HG03571 (cell line): Measurements from ENCODE around the gene MRM2.

ENCODE experiments used
- ATAC-seq: cut with Tn5 transposase; IDR thresholded peaks from one replicate; pipeline ENCODE4 v1.9.1; 2021; ENCODE audit not compliant: unreplicated experiment

MRM2 gene

DNA sequence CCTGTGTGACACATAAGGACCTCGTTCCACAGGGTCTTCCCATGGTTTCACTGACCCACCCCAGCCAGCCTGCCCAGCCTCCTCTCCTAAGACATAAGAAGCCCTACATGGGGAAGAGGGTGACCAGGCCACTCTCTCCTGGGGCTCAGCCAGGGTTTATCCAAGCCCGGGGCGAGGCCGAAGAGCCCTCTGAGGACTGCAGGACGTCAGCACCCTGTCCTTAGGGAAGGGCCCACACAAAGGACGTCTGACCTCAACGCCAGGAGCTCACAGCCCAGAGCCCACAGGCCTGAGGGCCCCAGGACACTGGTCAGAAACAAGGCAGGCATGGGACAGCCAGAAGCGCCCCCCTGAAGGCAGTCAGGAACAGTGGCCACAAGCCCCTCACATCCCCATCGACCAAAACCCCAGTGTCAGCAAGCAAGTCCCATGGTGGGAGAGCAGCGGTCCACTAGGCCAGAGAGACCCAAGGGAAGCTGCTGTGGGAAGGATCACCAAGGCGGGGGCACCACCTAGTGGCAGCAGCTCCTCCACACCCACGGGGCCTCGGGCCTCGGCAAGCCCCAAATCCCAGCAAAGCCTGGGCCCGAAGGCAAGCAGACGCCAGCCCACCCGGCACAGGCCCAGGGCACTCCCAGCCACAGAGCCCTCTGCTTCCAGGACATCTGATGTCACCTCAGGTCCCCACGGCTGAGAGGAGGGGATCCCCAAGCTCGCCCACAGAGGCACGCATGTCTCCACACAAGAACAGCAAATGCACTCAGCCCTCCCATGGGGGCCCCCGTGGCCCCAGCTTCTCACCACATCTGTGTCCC lies 32.7 kb downstream of the MRM2 start:
- ATAC-seq, result peak; percentile 60

DNA sequence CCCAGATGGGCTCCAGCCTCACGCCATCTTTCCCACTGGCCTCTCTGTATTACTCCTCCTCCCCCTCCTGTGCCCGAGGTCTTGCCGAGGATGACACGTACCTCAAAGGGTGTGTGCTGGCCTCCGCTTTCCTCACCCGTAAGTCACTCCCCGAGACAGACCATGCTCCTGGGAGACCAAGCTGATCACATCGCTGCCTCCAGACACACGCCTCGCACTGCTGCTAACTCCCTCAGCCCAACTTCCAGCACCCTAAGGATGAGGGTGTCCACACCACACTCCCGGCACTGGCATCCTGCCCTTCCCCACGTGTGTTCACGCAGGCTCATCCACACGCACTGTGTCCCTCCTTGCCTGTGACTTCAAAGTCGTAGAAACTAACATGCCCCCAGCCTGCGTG lies 33.3 kb downstream of the MRM2 start:
- no peak for ATAC-seq

- ATAC-seq, result no peak
Observed at GRCh38 chr7:2205036-2205780, 36.8 kb downstream of the MRM2 start.

DNA sequence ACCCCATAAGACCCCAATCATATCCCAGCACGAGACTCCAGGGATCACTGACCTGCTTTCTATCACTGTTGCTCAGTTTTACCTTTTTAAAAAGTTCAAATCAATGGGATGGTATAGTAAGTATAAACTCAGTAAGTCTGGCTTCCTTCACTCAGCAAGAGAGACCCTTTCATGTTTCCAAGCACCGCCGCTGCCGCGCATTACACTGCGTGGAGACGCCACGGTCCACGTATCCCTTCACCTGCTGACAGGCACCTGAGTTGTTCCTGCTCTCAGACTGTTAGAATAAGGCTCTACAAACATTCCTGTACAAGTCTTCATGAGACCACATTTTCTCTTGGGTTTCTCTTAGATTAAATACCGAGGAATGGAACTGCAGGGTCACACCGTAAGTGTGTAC lies 37.6 kb downstream of the MRM2 start:
- ATAC-seq, result no peak

GRCh38 chr7:2203766-2204300 lies 38.2 kb downstream of the MRM2 start:
- ATAC-seq, result no peak

DNA sequence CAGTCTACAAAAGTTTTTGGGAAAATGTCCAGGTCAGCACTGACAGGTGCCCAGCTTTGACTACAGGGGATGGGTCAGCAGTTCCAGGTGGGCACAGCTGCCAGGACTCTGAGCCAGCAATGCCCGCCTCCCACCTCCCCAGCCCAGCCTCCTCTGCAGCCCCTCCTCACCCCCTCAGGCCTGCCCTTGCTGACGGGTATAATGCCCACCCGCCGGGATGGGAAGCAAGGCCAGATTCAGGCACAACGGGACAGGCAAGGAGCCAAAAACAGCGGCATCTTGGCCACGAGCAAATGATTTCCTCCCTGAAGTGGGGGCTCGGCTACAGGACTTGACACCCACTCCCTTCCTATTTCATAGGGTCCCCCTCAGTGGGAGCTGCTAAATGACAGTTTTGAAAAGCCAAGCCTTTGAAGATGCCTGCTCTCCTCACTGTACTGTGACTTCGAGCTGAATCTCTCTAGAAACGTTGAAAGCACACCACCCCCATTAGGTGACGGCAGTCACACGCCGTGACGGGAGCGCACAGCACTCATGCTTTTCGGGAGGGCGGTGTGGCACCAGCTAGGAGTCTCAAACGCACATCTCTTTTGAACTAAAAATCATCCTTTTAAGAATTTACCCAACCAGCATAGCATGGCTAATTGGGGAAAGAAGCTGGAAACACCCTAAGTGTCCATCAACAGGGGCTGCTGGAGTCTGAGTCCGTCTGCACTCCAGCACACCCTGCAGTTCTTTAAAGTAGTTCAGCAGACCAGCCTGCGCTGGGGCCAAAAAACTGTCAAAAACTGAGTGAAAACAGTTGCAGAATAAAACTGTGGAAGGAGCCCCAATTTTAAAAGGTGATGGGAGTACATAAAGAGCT lies 38.9 kb downstream of the MRM2 start:
- no peak for ATAC-seq

- ATAC-seq, result no peak
Observed at GRCh38 chr7:2202361-2202761, 39.6 kb downstream of the MRM2 start.

DNA sequence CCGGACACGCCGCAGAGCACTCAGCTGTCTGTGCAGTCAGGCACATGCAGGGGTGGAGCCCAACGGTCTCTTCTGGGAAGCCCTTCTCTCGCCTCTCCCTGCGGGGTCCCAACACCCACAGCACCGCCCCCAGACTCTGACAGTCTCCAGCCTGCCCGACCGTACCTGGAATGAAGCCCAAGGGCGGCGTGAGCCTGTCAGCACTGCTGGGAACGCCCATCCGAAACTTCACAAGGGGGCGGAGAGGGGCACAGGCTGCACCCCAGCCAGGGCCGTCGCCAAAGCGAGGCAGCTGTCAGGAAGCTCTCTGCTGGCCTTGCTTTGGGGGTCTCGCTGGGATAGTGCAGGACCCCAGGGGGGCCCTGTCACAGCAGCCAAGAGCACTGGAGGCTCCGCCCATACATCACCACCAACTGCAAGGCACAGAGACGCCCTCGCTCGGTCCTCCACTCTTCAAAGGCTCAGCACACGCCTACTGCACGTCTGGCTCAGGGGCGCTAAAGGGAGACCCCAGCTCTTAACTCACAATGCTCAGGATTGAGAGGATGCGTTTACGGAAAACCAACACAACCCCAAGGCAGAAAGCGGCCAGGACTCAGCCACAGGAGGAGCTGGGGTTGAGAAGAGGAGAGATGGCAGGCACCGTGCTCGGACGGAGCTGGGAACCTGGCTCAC lies 40.2 kb downstream of the MRM2 start:
- ATAC-seq, result no peak

DNA sequence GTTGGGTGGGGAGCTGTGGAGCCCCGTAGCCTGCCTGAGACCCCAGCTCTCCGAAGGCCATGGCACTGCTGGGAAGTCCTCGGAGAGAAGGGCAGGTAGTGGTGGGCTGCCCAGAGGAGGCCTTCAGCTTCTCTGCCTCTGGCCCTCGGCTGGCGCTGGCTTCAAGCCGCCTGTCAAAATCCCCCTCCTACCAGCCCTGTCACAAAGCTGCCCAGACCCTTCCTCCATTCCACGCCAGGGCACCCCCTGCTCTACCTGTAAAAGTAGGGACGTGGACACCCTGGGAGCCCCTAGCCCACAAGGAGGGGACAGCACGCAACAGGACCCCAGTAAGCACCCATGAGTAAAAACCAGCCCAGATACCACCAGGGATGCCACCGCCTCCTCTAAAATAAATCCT lies 40.9 kb downstream of the MRM2 start:
- ATAC-seq, result no peak

DNA sequence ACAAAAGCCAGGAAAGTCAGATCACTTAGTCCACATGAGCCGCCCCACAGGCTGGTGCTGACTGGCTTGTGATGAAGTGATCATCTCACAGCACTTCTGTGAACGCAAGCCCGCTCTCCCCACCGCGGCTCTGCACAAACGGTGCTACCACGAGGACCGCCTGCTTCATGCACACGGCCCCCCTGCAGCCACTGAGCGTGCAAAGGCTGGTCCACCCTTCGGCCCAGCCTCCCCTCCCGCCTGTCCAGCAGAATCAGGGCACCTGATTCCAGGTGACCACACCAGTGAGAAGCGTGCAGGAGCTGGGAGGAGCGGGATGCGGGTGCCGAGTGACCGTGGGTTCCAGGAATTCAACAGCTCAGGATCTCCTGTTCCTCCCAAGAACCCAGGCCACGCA lies 41.4 kb downstream of the MRM2 start:
- ATAC-seq, result no peak

DNA sequence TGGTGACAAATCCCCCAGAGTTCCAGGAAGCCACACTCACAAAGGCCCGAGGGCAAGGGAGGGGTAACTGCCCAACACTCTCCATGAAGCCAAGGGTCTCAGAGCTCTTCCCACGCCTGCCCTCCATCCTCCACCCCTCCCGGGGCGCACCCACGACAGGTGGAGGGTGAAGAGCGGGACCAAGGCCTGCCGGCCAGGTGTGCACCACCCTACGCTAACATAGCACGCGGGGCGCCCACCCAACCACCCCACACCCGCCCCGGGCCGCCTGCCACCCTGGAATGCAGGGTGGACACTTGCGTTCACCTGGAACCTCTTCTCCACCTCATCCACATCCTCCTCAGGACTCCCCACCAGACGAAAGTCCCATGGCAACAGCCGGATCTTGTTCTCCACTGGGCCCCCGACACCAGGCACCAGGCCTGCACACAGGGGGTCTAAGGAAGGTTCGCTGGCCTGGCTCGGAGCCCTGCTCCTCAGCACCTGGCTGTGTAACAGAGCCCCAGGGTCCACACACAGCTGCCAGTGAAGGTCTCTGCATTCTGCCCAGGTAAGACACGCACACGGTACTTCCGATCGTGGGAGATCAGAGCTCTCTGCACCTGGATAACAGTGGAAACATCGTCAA lies 41.9 kb downstream of the MRM2 start:
- ATAC-seq, result no peak

DNA sequence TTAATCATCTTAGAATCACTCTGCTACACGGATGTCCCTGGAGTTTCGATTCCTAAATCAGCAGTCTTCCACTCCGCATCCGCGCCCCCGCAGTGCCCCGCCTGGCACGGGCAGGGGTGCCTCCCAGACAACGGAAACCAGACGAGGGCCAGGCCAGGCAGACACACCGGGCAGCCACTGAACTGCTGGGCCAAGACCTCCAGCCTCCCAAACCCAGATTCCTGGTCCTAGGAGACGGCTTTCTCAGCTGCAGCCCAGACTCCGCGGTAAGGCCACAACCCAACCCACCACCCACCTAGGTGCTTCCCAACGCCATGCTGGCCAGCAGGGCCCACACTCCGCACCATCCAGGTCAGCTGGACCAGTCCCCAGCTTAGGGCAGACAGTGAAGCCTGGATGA lies 42.5 kb downstream of the MRM2 start:
- ATAC-seq, result no peak

DNA sequence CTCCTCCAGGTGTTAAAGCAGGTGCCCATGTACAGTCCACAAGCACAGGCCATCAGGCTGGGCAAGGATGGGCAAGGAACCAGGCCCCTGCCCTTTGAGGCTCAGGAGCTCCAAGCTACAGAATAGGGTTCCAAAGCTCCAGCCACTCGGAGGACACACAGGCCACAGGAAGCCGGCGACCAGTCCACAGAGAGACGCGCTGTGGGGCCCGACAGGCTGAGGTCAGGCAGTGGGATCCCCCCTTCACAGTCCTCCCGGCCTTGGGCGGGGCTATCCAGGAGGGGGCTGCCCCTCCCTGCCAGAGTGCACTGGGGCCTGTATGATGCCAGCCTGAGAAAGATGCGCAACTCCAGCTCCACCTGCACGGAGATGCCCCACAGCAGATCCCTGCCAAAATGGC lies 43.2 kb downstream of the MRM2 start:
- ATAC-seq, result no peak

- ATAC-seq, result no peak
Observed at GRCh38 chr7:2198206-2198605, 43.8 kb downstream of the MRM2 start.

DNA sequence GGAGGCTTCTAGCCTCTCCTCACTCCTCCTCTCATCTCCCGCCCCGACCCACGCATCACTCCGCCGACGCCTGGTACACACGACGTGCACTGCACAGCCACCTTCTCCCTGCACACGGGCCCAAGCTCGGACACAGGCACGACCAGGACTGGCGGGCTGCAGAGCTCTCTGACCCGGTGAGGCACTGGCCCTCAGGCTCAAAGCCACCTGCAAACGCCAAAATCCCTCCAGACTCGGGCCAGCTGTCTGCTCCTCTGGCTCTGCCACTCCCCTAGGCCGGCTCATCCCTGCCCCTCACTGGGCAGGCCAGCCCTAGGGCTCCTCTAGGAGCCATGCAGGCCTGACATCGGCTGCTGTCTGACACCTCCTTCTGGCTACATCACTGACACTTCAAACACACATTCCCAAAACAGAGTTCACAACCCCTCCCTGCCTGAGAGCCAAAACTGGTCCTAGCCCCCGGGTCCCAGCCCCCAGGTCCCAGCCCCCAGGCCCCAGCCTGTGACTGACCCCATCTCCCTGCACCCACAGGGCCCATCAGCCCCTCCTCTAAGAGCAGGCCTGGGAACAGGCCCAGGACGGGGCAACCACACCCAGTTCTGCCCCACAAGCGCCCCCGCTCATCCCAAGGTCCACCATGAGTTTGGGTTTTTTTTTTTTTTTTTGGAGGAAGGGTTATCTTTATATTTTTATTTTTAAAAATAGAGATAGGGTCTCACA lies 44.4 kb downstream of the MRM2 start:
- ATAC-seq, result no peak

DNA sequence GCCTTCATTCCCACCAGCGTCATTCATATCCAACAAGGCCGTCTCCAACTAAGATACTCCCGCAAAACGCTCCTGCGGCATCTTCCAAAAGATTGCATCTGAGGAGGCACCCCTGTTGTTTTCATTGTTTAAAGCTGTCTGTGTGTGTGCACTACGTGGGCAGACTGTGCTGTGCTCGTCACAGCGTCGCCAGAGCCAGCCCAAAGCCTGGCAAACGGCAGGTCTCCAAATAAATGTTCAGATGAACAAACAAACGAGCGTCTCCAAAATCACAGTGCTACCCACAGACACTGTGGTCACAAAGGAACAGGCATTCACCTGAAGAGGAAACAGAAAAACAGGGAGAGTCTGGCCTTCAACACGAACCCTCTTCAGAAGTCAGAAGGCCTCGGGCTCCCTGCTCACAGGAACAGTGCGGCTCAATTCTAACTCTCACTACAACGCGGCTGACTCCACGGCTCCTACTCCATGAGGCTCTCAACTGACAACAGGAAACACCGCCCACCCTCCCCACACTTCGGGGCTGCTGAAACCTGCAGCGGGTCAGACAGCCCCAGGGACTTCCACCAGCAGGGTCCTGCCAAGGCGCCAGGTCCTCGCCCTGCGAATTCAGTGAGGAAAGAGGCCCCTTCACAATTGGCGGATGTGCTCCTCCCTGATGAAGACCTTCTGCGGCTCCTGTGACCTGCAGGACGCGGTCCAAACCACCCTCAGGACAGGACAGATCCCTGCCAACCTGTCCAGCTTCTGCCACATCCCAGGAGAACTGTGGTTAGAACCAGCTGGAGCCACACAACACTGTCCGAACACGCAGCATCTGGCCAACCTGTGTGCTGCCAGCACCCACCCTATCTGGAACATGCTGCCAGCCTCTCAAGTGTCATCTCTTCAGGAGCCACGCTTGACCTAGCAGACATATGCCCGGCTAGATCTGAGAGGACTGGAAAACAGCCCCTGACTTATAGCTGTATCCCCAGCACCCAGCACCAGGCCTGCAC lies 45.3 kb downstream of the MRM2 start:
- ATAC-seq, result no peak

DNA sequence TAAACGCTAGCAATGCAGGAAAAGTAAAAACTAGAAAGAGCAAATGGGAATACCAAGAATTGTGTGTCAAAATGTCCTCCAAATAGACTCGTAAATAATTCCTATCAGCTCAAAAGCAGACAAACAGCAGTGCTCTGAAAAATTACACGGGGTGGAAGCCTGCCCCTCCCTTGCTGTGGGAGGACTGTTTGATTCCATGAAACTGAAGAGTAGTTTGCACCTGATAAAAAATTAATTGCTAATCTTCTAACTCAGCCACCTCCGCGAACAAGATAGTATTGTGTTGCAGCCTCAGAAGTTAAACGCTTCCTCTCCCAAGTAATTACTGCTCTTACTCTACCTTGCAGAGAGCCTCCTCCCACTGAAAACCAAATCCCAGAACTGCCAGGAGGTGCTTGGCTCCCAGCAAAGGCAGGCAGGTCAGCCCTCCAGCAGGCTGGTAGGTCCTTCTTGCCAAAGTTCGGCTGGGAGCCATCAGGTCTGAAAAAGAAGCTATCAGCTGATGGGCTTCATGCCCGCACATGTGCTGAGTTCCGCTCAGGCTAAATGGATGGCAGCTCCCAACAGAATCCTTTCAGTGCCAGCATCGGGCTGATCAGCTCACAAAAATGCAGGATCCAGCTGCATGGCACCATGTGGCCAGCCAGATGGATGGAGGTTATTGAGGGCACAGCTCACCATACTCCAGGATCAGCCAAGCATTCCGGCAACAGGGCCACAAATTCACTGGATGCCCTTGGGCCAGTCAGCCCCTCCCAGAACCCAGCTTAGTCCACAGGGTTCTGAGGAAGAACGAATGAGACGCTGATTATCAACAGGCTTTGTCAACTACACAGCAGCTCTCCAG lies 46.4 kb downstream of the MRM2 start:
- no peak for ATAC-seq
